C1 segment of cervical spinal cord (tissue), 14 donors: Measurements from ENCODE around the gene CCDC17.
A peak's percentile ranks its signal among the peaks of the same experiment; 100 is the strongest.
"Not testable (repeated sequence)": the region's sequence is repeated elsewhere in the genome, so short reads cannot be mapped to it uniquely, and the experiment has no call there.

Experiments used
- DNase-seq, 14 donors: peaks; one replicate each; lab custom pipeline; 2025; lab: John Stamatoyannopoulos, UW

CCDC17 gene

DNA sequence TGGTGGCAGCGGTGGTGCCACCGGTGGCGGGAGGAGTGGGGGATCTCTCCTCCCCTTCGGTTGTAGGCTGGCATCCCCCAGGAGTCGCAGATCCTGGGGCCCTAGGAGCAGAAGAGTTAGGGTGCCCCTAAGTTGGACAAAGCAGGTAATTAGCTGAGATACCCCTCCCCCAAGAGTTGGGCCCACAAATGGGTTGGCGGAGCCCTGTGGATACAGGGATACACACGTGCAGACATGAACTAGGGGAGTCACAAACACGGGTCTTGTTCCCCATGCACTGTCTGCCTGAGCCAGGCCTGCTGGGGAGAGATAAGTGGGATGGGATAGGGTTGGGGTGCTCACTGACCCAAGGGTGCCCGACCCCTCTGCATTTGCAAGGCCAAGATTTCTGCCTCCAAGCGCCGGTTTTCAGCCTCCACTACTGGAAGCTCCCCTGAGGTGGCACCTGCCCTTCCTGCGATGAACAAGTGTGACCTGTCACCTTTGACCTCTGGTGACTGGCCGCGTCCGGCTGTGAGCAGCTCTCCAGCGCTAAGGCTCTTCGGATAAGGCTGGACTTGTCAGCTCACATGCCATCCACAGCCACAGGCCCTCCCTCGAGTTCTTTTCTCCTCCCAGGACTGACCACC is 1.8 kb downstream of the CCDC17 start:
- no peak for DNase-seq

DNA sequence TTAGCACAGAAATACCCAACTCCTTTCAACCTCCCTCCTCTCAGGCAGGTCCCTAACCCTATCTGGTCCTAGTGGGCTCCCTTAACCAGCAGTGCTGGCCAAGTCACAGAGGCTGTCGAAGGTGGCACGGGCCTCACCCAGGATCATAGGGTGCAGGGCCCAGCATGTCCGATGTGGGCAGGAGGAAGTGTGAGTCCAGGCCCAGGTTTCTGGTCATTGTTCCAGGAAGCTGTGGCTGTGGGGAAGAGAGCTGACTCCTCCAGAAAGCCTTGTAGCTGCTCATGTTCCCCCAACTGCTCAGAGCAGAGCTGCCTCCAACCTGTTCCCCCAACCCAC is 2.4 kb downstream of the CCDC17 start:
- DNase-seq: no peak

DNA sequence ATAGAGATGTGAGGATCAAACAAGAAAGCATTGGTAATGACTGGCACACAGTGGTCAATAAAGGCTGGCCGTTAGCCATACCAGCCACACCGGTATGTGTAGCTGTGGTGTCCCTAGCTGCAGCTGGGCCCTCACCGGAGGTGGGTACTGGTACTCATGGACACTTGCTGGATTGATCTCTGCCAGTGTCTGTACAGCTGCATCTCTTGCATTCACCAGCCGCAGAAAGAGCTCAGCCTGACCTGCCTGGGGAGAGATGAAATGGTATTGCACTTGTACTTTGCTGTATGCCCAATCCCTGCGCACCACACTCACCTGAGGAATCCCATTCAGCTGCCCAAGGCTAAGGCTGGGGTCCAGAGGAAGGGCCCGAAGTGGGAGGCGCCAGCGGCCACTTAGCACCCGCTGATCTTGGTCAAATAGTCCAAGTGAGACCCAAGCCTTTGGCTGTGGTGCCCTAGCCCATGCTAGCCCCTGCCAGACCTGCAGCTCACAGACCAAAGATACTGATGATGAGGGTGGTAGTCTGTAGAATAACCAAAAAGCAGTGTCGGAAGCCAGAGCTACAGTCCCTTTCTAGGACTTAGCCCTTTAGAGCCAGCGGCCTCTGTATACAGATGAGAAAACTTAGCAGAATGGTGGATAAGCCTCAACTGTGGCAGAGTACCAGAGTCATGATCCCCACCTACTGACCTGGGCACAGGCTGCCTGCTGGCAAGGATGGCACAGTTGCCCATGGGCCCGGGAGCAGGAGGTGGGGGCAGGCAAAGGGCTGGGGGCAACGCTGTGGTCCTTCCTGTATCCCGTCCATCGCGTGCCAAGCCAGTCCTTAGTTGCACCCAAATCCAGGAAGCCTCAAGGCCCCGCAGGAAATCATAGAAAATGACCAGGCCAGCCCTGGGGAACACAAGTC is 3.0 kb downstream of the CCDC17 start:
- DNase-seq: no peak

DNA sequence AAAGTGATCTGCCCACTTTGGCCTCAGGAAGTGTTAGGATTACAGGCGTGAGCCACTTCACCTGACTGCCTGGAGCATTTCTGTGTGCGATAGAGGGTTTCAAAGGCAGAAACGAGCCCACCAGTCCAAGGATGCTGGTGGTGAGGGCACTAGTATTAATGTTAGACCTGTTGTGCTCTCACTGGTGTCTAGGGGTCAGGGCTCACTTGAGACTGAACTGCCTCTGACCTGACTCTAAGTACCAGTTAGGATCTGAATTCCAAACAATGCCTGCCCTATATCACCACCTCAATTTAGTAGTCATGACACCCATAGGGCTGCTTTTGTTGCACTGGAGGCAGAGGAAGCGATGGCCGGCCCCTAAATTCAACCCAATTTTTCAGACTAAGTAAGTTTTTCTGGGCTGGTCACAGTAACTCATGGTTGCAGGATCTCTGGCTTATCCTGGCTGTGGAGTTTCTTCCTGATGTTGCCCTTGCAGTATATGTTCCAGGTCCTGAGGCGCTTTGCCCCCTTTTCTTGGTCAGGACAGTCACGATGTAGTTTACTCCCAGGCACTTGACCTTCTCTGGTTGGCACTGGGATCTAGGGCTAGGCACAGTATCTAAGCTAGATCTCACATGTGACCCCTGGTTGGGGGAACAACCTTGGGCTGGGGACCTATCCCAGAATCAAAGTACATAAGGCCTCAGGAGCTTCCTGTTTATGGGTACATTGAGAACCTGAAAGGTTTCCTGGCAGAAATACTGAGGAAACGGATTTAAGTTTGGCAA is 4.5 kb downstream of the CCDC17 start:
- no peak for DNase-seq

DNA sequence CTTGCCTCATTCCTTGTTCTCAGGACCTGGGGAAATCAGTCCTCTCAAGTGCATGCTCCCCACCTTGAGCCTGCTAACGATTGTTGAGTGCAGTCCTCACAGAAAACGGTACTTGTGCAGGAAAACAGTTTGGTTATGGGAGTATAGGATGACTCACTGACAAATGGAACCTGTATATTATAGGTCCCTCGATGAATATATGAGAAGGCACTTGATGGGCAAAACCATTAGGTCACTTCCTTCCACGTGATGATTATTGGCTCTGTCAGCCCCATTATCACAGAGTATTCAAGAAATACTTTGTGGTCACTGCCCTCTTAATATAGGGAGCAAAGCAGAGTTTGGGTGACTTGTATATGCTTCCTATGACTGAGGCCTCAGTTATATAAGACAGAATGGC is 6.2 kb downstream of the CCDC17 start:
- DNase-seq: no peak

DNA sequence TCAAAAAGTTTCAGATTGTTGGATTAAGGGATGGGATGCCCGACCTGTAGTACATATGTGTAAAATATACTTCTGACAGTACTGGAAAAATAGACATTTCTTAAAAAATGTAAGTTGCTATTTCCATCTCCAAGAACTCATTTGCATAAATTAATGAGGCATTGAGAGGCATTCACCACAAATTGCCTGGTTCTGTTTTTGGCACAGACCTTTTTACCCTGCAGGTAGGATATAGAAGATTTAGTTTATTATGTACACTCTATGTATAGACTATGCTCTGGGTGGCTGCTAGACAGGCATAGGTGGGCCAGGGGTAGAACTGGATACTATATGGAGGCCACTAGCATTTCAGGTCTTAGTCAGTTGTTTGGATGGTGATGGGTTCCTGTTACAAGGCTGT is 8.0 kb downstream of the CCDC17 start:
- DNase-seq: no peak

DNA sequence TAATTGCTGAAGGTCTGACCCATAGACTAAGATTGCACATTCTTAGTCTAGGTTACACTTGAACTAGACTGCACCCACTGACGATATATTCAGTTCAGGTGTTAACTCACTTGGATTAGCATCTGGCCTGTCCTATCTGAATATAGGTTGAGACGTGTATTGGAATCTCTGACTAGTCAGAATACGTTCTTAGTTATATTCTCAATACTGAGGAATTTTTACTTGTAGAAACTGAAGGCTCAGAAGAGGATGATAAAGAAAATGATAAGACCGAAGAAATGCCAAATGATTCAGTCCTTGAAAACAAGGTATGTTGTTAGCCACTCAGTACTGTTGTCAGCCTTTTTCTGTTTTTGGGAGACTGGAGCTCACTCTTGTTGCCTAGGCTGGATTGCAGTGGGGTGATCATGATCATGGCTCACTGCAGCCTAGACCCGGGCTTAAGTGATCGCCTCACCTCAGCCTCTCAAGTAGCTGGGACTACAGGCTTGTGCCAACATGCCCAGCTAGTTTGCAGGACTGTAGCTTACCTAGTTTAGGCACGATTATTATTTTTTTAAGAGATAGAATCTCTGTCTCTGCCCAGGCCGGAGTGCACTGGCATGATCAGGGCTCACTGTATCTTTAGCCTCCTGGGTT is 10.8 kb downstream of the CCDC17 start:
- DNase-seq: no peak

DNA sequence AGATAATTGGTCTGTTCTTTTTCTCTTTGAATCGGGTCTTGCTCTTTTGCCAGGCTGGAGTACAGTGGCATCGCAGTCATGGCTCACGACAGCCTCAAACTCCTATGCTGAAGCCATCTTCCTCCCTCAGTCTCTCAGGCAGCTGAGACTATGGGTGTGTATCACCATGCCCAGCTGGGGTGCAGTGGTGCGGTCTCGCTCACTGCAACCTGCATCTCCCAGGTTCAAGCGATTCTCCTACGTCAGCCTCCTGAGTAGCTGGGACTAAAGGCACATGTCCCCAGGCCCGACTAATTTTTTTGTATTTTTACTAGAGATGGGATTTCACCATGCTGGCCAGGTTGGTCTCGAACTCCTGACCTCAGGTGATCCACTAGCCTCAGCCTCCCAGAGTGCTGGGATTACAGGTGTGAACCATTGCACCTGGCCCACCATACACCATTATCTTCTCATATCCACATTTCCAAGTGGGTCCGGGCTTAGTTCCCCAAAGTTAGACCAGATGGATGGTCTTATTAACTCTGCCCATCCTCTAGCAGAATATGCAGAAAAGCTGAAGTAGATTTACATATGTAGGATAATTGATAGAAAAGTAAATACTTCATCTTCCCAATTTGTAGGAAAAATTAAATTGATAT is 13.1 kb downstream of the CCDC17 start:
- DNase-seq: no peak

DNA sequence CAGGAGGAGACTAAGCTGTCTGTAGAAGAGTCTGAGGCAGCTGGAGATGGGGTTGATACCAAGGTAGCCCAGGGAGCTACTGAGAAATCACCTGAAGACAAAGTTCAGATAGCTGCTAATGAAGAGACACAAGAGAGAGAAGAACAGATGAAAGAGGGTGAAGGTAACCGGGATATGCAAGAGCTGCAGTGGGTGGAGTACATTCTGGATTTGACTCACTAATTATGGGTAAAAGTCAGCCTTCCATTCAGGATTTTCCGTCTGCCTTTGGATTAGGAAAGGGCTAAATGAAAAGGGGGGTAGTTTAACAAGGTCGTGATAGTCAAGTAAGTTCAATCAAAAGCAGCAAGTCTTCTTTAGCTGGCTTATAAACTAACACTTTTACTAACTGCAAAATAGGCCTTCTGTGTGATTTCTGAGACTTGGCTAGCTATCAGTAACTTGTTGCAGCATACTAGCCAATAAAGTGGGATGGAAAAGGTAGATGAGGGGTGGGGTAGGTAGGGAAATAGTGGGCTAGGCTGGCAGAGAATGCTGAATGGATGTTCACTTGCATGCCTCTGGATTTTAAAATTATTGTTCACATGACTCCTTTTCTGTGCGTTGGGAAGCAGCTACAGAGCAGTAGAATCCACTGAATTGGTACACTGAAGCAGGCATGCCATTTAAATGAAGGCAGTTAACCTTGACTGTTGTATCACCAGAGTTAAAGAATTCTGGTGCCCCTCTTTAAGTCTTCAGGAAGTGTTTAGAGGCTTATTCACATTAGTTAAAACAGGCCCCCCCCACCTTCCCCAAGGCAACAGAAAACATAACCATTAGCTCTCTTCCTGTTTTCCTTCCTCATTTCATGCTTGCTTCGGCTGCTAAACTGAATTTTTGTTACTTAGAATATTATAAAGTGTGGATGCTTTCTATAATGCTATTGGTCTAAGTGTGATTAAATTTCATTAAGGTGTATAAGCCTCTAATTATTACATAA is 15.4 kb downstream of the CCDC17 start:
- no peak for DNase-seq

DNA sequence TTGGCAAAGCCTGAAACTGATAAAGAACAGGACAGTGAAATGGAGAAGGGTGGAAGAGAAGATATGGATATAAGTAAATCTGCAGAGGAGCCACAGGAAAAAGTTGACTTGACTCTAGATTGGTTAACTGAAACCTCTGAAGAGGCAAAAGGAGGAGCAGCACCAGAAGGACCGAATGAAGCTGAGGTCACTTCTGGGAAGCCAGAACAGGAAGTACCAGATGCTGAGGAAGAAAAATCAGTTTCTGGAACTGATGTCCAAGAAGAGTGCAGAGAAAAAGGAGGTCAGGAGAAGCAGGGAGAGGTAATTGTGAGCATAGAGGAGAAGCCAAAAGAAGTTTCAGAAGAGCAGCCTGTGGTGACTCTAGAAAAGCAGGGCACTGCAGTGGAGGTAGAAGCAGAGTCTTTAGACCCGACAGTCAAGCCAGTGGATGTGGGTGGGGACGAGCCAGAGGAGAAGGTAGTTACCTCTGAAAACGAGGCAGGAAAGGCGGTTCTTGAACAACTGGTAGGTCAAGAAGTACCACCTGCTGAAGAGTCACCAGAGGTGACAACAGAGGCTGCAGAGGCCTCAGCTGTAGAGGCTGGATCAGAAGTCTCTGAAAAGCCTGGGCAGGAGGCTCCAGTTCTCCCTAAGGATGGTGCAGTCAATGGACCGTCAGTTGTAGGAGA is 16.3 kb downstream of the CCDC17 start:
- no peak for DNase-seq

DNA sequence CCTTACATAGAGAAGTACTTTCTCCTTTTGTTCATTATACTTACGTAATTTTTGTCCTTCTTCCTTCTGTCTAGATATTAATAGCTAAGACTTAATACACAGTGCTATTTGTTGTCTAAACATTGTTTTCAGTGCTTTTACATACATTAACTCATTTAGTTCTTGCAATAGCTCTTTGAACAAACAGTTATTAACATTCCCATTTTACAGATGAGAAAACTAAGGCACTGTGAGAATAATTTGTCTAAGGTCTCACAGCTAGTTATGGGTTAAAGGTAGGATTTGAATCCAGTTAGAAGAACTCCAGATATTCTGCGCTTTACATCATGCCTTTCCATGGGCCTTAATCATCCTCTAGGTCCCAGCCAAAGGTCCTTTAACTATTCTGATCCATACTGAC is 19.6 kb downstream of the CCDC17 start:
- no peak for DNase-seq

DNA sequence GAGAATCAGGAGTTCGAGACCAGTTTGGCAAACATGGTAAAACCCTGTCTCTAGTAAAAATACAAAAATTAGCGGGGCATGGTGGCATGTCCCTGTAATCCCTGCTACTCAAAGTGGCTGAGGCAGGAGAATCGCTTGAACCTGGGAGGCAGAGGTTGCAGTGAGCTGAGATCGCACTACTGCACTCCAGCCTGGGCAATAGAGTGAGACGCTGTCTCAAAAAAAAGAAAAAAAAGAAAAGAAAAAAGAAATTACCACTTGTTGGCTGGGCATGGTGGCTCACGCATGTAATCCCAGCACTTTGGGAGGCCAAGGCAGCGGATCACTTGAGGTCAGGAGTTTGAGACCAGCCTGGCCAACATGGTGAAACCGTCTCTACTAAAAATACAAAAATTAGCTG is 27.1 kb downstream of the CCDC17 start:
- not testable (repeated sequence) for DNase-seq

DNA sequence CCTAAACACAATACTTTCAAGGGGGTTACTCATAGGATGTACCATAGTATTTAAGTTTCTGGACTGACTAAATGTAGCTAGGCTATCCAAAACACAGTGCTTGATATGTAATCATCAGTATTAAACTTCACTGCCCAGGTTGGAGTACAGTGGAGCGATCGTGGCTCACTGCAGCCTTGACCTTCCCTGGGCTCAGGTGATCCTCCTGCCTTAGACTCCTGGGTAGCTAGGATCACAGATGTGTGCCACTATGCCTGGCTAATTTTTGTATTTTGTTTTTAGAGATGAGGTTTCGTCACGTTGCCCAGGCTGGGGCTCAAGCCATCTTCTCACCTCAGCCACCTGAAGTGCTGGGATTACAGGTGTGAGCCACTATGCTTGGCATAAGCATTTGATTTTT is 29.4 kb downstream of the CCDC17 start:
- no peak for DNase-seq

DNA sequence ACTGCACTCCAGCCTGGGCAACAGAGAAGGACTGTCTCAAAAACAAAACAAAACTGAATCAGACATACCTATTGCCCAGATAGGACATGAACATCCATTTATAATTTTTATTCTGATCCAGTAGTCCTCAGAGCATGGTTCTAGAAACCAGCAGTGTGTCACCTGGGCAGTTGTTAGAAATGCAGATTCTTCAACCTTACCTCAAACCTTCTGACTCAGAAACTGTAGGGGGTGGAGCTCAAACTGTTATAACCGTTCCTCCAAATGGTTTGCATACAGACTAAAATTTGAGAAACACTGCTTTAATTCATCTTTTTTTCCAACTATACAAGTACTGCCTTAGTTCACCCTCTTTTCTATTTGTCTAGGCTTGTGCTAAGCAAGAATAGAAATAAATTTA is 34.0 kb downstream of the CCDC17 start:
- DNase-seq: no peak

DNA sequence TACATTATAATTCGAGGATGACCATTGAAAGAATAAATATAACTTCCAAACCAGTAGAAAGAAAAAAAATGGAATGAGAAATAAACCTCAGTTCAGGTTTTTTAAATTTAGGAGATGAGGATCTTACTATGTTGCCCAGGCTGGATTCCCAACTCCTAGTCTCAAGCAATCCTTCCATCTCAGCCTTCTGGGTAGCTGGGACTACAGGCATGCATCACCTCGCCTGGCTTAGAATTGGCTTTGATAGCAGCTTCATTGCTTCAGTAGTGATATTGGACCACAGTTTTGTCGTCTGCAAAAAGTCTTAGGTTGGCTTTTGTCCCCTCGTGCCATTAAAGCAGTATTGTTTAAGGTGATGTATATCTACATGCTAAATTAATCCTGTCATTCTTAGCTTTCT is 37.1 kb downstream of the CCDC17 start:
- no peak for DNase-seq

DNA sequence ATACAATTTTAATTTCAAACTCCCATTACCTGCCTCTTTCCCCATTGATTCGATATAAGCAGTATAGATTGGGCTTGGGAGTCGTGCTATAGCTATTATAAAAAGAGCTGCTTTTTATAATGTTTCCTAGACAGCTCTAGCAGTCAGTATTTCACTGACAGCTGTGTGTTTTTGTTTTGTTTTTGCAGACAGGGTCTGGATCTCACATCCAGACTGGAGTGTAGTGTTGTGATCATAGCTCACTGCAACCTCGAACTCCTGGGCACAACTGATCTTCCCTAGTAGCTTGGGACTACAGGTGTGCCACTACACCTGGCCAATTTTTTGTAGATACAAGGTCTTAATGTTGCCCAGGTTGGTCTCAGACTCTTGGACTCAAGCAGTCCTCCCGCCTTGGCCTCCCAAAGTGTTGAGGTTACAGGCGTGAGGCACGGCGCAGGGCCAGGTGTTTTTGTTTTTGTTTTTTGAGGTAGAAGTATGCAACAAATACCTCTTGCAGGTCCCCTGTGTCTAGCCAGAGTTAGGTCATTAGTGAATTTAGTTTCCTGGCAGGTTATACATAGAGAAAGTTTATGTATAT is 38.3 kb downstream of the CCDC17 start:
- no peak for DNase-seq

DNA sequence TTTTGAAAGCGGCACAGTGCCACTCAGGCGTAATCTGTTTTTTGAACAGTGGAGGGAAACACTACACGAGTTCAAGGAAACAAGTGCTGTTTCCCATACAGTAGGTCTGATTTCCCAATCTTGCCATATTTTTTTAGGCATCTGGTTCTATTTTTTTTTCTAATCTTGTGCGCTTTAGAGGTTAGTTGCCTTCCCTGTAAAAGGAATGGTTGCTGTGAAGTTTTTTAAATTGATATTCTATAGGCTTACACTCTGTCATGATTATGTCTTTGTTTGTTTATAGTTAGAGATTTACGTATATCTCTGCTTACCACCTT is 38.8 kb downstream of the CCDC17 start:
- no peak for DNase-seq

DNA sequence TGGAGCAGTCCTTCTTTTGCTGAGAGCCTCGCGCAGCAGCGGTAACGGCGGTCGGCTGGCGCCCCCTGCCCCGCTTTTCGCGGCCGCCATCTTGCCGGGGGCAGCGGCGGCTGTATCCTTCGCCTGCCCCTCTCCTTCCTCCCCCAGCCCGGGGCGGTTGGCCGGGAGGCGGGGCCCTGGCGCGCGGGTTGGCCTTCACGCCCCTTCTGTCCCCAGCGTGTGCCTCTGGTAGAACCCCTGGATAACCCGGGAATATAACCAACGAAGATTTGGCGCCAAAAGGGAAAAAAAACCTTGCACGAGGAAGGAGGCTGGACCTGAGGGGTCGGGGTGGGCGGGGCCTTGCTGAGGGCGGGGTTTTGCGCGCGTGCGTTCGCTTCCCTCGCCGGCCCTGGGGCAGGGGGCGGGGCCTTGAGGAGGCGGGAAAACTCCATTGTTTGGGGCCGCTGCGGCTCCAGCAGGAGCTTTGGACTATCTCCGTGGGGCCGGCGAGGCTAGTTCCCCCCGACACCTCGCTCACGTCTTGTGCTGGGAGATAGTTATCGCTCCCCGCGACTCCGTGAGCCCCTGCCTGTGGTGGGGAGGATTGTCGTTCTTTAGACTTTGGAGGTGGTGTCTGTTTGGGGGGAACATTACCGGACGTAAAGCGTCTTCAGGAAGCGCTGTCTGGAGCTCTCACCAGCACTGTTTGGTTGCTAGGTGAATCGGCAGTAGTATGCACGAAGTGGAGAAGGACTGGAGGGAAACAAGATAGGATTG is 39.3 kb downstream of the CCDC17 start:
- peak in 13 of 14 donors; percentile 52 to 84 (median 70) for DNase-seq
